ENCODE data around the gene NIP7. TPM values are rescaled to one million over a fixed set of nuclear protein-coding genes. Genes with fewer than 3 reads are reported as not detected.

NIP7 gene
- total and polyA plus RNA-seq, 9 of the 15 experiments (the other 6 are each of a cell fraction or from before 2014, with no cell fraction given), result 28.9 to 85.5 (median 72.5) TPM

DNA sequence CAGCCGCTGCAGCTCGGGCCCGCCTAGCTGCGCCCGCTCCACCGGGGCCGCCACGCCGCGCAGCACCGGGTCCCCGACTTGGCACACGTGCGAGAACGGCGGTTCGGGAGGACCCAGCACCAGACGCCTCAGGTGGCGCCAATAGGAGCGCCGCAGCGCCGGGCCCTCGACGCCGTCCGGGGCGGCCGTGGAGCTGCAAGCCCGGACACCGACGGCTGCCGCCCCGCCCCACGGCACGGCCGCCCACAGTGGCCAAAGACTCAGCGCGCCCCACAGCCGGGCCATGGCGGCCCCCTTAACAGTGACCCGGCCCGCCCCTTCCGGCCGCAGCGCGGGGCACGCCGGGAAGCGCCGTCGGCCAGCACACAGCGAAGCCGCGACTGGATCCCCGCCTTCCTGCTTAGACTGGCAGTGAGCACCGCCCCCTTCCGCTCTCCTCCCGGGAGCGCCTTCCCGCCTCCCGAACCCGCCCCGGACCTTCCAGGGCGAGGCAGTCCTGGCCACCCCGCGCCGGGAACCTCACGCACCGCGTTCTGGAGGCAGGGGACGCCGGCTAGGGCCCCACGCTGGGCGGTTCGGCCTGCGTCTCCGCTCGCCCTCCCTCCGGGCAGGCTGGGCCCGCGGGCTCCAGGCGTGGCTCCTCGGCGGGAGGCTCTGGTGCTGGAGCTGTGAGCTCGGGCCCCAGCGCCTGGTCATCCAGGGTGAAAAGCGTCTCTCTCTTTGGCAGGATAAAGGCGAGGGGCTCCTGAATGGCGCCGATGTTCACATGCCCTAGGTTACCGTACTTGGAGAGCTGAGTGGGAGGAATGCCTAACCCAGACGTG, 9.1 kb upstream of the NIP7 start, which contains the start of gene PDF (continued):
- TF ChIP-seq, protein P1, sequence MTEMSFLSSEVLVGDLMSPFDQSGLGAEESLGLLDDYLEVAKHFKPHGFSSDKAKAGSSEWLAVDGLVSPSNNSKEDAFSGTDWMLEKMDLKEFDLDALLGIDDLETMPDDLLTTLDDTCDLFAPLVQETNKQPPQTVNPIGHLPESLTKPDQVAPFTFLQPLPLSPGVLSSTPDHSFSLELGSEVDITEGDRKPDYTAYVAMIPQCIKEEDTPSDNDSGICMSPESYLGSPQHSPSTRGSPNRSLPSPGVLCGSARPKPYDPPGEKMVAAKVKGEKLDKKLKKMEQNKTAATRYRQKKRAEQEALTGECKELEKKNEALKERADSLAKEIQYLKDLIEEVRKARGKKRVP (CRISPR knock-in tag; IDR thresholded peaks at IDR 0.05), result peak; percentile 74
- TF ChIP-seq MTA1 (IDR thresholded peaks at IDR 0.05; ENCODE audit: borderline replicate concordance), result no peak
- TF ChIP-seq NFATC3 (IDR thresholded peaks at IDR 0.05), result no peak
- TF ChIP-seq NUFIP1 (IDR thresholded peaks at IDR 0.05; ENCODE audit: partially characterized antibody), result no peak
- TF ChIP-seq PPARD (CRISPR knock-in tag; IDR thresholded peaks at IDR 0.05), result no peak
- no peak for TF ChIP-seq ZEB2 (IDR thresholded peaks at IDR 0.05)
- peak; percentile 87 for TF ChIP-seq POLR2H (tag; IDR thresholded peaks at IDR 0.05; ENCODE audit: low read depth)
- TF ChIP-seq ZNF253 (CRISPR knock-in tag; conservative IDR thresholded peaks at IDR 0.05), result no peak
- no peak for TF ChIP-seq XRCC3 (IDR thresholded peaks at IDR 0.05)
- TF ChIP-seq, protein P2, sequence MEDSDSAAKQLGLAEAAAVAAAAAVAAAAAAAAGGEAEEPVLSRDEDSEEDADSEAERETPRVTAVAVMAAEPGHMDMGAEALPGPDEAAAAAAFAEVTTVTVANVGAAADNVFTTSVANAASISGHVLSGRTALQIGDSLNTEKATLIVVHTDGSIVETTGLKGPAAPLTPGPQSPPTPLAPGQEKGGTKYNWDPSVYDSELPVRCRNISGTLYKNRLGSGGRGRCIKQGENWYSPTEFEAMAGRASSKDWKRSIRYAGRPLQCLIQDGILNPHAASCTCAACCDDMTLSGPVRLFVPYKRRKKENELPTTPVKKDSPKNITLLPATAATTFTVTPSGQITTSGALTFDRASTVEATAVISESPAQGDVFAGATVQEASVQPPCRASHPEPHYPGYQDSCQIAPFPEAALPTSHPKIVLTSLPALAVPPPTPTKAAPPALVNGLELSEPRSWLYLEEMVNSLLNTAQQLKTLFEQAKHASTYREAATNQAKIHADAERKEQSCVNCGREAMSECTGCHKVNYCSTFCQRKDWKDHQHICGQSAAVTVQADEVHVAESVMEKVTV (CRISPR knock-in tag; IDR thresholded peaks at IDR 0.05), result no peak
- peak; percentile 91 for TF ChIP-seq ELF4 (CRISPR knock-in tag; IDR thresholded peaks at IDR 0.05)
- no peak for TF ChIP-seq ZNF121 (CRISPR knock-in tag; conservative IDR thresholded peaks at IDR 0.05)
- TF ChIP-seq, protein P3, sequence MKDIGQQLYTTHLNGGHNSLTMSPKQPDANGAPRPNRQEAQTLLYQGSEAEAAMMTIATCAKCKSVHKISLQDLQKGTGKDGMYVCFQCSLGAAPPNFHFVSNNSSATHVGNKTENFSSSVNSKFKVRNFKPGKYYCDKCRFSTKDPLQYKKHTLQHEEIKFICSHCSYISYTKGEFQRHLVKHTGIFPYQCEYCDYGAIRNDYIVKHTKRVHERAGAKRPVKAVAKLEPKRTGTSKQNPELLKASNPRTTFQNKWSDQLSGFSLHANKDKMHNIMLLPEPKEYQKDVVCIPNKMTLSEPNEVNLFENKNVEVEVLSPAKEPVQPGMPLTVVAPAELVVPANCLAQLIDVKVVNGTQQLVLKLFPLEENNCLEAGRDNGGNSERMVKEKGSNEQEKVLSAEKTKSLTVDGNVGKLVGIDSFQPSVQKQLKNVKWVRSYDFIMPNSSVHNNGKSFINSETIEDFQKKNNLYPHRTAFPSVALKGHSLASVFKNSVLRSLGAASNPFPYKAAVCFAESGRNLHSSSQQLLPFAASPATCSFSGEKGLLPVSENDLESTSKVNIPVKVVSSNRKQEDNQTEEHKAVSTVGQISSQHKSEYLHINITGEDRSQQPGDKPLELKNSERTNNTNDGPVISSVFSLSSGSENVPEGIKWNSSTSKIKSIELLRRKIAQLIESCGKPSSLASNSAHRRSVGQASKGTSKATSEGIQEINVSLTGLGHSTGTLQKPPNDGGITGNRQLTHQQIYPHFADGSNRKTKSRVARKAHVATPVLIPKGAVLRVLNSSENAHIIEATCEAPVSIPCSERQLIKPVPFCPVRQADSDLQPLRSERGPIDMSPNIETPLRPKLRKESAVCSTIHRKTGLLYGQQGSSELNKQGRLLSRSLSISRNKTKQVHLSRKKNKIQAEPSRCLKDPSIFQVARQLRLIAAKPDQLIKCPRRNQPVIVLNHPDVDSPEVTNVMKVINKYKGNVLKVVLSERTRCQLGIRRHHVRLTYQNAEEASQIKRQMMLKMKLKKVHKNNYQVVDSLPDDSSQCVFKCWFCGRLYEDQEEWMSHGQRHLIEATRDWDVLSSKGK (CRISPR knock-in tag; IDR thresholded peaks at IDR 0.05), result no peak
- no peak for TF ChIP-seq ZFP36 (IDR thresholded peaks at IDR 0.05; ENCODE audit: low read depth, low read length, partially characterized antibody)
- TF ChIP-seq, protein P4, sequence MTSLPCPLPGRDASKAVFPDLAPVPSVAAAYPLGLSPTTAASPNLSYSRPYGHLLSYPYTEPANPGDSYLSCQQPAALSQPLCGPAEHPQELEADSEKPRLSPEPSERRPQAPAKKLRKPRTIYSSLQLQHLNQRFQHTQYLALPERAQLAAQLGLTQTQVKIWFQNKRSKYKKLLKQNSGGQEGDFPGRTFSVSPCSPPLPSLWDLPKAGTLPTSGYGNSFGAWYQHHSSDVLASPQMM (CRISPR knock-in tag; IDR thresholded peaks at IDR 0.05), result no peak
- TF ChIP-seq, protein P5, sequence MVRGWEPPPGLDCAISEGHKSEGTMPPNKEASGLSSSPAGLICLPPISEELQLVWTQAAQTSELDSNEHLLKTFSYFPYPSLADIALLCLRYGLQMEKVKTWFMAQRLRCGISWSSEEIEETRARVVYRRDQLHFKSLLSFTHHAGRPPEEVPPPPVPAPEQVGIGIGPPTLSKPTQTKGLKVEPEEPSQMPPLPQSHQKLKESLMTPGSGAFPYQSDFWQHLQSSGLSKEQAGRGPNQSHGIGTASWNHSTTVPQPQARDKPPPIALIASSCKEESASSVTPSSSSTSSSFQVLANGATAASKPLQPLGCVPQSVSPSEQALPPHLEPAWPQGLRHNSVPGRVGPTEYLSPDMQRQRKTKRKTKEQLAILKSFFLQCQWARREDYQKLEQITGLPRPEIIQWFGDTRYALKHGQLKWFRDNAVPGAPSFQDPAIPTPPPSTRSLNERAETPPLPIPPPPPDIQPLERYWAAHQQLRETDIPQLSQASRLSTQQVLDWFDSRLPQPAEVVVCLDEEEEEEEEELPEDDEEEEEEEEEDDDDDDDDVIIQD (CRISPR knock-in tag; IDR thresholded peaks at IDR 0.05), result no peak
- peak; percentile 81 for TF ChIP-seq GATAD2B (IDR thresholded peaks at IDR 0.05; ENCODE audit: borderline replicate concordance)
- TF ChIP-seq RFX5 (IDR thresholded peaks at IDR 0.05; ENCODE audit: low read depth, low read length), result no peak
- TF ChIP-seq SIN3A (IDR thresholded peaks at IDR 0.05; ENCODE audit: borderline replicate concordance in 2 of 2, control insufficient read depth in 1 of 2, low read depth in 2 of 2, low read length in 2 of 2), result peak; percentile 61 to 94; a peak in 3 of 4 replicates
- 0 out of 2 replicates have a peak, but pooled peaks have one; percentile 33 for TF ChIP-seq ZNF75A (CRISPR knock-in tag; IDR thresholded peaks at IDR 0.05)

Measured in K562 (cell line).